Amniotic epithelial cell (primary cell): ENCODE results near the gene ANGPTL8.
A peak's percentile ranks its signal among the peaks of the same experiment; 100 is the strongest.

ENCODE experiments used
- DNase-seq: peaks from one replicate; pipeline ENCODE4 v3.0.0-alpha.2; 2010; ENCODE audit warnings: low read depth

The ANGPTL8 gene

GRCh38 chr19:11236324-11237301, 2.8 kb upstream of the ANGPTL8 start:
- no peak for DNase-seq

DNA sequence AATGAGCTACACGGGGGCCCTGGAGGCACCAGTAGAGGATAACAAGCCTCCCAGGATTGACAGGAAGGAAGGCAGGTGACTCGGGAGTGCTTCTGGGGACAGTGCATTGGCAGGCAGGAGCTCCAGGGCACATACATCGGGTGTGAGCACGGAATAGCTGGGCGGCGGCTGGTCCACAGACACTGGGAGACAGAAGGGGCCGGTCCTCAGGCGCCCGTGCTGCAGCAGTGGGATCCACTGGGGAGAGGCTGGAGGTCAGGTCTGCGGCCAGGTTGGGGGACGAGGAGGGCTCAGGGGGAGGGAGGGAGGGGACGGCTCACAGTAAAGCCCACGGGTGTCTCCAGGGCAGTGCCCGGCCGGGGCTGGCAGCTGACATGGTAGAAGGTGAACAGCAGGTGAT, 2.1 kb upstream of the ANGPTL8 start:
- DNase-seq, result no peak

DNA sequence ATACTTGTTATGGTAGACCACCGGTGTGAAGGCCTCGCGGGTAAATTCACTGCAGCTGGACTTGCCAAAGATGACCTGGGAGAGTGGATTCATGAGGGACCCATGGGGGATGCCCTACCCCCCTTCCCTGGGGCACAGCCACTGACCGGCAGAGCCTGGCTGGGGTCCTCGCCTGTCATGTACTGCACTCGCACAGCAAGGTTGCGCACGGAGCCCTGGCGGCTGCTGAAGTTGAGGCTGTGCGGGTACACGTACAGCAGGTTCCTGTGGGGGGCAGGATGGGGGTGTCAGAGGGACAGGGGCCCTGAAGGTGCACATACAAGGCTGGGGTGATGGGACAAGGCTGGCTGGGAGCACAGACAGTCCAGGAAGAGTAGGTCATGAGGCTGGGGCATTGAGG, 1.4 kb upstream of the ANGPTL8 start:
- DNase-seq, result no peak

- no peak for DNase-seq
Observed at GRCh38 chr19:11238781-11239376, 540 bp upstream of the ANGPTL8 start.

GRCh38 chr19:11240008-11240444, 607 bp downstream of the ANGPTL8 start:
- no peak for DNase-seq

GRCh38 chr19:11242025-11242424, 2.6 kb downstream of the ANGPTL8 start:
- no peak for DNase-seq

DNA sequence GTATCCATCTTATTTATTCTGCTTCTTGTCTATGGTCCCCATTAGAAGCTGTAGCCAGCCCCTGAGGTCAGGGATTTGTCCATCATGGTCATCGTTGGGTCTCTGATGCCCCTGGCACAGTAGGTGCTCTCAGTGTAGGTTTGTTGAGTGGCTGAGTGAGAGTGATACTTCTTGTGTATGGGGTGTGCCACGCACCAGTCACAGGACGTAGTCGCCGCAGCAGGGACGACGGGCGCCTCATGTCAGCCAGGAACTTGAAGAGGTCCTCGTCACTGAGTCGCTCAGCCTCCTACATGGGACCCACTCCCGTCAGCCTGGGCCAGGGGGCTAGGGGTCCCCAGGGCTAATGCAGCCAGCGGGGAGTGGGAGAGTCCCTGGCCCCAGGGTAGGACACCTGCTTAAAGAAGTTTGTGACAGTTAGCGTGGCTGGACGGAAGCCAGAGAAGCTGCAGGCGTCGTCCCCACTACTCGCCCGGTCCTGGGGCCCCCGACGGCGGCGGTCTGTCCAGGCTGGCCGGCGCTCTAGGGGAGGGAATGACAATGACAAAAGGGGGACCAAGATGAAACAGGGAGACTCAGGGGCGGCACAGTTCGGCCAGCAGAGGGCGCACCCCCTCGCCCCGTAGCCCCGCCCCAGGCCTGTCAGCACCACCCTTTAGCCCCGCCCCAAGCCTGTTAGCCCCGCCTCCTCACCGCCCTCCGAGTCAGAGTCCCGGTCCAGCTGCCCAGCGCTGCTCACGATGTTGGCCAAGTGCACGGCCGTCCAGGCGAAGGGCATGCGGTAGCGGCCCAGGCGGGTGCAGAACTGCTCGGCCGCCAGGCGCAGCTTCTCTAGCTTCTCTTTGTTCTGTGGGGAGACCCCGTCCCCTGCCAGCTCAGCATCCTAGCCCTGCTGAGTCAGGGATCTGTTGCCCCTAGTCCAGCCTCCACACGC, 3.7 kb downstream of the ANGPTL8 start:
- DNase-seq, result peak; percentile 69

GRCh38 chr19:11243798-11244169, 4.4 kb downstream of the ANGPTL8 start:
- no peak for DNase-seq

- DNase-seq, result no peak
Observed at GRCh38 chr19:11244846-11245589, 5.6 kb downstream of the ANGPTL8 start.

DNA sequence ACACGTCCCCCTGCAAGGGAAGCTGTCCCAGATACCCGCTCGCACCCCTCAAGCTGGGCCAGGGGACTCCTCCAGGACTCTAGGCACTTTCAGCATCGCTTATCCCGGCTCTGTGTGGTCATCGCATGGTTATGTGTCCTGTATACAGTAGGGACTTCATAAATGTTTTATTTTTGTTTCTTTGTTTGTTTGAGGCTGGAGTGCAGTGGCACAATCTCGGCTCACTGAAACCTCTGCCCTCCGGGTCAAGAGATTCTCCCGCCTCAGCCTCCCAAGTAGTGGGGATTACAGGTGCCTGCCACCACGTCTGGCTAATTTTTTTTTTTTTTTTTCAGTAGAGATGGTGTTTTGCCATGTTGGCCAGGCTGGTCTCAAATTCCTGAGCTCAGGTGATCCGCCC, 7.5 kb downstream of the ANGPTL8 start:
- DNase-seq, result no peak

GRCh38 chr19:11247391-11247790, 8.0 kb downstream of the ANGPTL8 start:
- DNase-seq, result no peak

GRCh38 chr19:11247934-11248333, 8.5 kb downstream of the ANGPTL8 start:
- DNase-seq, result no peak

- DNase-seq, result no peak
Observed at GRCh38 chr19:11248852-11249251, 9.4 kb downstream of the ANGPTL8 start.

- no peak for DNase-seq
Observed at GRCh38 chr19:11251217-11251616, 11.8 kb downstream of the ANGPTL8 start.

- DNase-seq, result no peak
Observed at GRCh38 chr19:11251650-11252314, 12.4 kb downstream of the ANGPTL8 start.

DNA sequence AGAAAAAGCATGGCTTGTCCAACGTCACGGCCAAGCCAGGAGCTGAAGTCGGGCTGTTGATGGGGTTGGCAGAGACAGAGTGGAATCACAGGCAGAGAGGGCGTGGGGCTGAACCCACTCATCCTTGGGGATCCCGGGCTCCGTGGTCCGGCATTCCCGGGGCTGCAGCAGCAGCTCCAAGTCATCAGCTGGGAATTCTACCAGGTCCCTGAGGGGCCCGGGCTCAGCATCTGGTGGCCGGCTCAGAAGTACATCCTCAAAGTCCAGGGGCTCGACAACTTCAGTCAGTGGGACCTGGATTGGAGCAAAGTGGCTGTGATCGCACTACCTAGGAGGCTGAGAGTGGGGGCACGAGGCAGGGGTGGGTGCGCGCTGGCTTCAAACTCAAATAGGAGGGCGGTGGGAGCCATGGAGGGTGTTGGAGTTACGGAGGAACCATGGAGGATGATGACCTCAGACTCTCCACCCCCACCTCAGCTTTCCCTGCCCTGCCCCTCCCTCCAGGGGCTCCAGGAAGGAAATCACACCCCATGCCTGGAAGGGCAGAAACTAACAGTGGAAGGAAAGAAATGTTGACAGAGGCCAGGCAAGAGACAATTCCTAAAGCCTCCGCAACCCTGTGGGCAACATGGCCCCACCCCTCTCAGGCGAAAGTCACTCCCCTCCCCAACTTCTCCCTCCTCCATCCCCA, 13.4 kb downstream of the ANGPTL8 start:
- no peak for DNase-seq

DNA sequence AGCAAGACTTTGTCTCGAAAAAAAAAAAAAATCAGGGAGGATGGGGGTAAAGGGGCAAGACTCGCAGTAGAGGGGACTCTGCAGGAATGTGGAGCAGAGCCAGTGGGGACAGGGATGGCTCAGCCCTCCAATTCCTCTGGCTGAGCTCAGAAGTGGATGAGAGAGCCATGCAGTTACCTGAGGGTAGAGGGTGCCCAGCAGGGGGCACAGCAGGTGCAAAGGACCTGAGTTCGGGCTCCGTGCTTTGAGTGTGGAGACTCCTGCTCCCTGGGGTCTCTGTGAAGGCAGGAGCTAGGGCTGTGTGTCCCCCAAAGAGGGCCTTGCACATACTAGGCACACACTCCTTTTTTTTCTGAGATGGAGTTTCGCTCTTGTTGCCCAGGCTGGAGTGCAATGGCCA, 15.2 kb downstream of the ANGPTL8 start:
- DNase-seq, result no peak

DNA sequence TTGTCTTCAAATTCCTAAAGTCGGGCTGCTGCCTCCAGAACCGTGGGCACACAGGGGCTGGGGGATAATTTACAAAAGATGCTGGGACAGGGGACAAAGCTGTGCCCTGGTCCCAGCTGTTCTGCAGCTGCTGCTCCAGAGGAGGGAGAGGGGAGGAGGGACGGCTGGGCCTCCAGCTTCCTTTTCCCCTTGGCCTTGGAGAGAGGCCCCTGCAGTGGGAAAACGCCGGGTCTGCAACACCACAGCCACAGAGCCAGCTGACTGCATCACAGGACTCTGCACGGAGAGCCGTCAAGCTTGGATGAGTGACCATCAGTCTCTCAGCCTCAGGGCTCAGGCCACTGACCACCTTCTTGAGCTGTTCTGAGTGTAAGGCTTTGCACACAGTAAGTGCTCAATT, 16.8 kb downstream of the ANGPTL8 start:
- peak; percentile 48 for DNase-seq

DNA sequence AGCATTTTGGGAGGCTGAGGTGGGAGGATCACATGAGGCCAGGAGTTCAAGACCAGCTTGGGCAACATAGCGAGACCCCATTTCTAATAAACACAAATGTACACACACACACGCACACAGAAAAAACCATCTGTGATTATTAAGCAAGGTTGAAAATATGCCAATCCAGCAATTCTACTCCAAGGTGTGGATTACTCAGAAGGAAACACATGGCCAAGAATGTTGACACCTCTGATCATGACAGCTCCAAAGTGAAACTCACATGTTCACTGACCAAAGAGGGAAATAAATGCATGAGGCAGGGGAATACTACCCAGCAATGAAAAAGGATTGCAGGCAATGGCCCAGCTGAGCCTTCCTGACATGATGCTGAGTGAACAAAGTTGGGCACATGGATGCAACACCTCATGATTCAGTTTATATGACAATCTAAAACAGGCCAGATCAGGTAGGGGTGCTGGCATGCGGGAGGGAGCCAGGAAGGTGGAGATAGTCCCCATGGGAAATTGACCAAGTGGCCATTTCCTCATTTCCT, 18.5 kb downstream of the ANGPTL8 start:
- no peak for DNase-seq

DNA sequence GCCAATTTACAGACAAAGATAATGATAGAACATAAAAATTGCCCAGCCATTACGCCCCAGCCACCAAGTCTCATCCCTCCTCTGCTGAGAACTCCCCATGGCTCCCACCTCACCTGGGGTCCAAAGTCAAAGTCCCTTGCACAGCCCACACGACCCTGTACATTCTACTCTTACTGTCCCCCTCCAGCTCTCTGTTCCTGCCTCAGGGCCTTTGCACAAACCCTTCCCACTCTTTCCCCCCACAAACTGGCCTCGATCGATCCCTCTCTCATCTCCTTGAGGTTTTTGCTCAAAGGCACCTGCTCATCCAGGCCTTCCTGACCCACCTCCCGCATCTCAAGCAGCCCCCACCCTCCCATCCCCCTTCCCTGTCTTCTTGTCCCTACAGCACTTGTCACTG, 21.6 kb downstream of the ANGPTL8 start:
- DNase-seq, result no peak
